DMS153 treated with DMSO at 0.1 percent for 48 hours (cell line): ENCODE results near the gene DDX49.

Experiments
- DNase-seq: peaks from one replicate; lab custom pipeline; 2025; ENCODE audit not compliant: unreplicated experiment; lab: John Stamatoyannopoulos, UW

DDX49 gene

DNA sequence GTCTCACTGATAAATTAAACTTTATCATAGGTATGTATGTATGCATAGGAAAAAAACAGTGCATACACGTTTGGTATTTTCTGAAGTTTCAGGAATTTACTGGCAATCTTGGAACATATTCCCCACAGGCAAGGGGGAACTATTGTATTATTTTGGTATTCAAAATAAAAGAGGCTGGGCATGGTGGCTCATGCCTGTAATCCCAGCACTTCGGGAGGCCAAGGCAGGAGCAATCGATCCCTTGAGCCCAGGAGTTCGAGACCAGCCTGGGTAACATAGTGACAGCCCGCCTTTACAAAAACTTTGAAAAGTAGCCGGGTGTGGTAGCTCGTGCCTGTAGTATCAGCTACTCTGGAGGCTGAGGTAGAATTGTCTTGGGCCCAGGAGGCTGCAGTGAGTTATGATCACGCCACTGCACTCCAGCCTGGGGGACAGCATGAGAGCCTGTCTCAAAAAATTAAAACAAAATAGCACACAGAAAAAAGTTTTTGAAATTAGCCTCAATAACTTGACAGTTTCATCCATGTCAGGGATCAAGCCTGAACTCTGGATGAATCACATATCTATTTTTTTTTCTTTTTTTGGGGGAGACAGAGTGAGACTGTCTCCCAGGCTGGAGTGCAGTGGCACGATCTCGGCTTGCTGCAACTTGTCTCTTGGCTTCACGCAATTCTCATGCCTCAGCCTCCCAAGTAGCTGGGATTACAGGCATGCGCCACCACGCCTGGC, 50.6 kb downstream of the DDX49 start:
- DNase-seq: no peak

DNA sequence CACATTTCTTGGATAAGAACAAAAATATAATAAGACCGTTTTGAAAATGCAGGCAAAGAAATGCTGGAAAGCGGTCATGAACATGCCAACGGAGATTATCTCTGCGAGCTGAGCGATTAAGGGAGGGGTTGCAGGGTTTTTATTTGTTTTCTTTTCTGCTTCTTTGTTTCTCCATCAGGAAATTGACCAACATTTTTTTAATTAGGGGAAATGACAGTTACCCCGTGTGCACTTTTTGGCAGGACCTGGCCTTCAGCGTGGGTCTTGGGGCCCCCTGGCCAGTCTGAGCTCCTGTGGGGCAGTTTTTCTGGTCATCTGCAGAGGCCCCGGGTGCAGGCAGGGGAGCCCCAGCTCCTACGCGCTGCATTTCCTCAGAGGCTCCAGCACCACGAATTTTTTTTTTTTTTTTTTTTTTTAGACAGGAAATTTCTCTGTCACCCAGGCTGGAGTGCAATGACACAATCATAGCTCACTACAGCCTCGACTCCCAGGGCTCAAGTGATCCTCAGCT, 52.8 kb downstream of the DDX49 start:
- DNase-seq: no peak

GRCh38 chr19:18972851-18973250, 53.3 kb downstream of the DDX49 start:
- no peak for DNase-seq

GRCh38 chr19:18975011-18975410, 55.5 kb downstream of the DDX49 start:
- DNase-seq: no peak

- DNase-seq: no peak
Observed at GRCh38 chr19:18975869-18976268, 56.4 kb downstream of the DDX49 start.
